ENCODE measurements around the gene BTAF1.

BTAF1 gene

GRCh38 chr10:91980319-91980718, 56.7 kb downstream of the BTAF1 start:
- no peak overlapping the region for H3K27ac ChIP-seq
- TF ChIP-seq, protein P1, sequence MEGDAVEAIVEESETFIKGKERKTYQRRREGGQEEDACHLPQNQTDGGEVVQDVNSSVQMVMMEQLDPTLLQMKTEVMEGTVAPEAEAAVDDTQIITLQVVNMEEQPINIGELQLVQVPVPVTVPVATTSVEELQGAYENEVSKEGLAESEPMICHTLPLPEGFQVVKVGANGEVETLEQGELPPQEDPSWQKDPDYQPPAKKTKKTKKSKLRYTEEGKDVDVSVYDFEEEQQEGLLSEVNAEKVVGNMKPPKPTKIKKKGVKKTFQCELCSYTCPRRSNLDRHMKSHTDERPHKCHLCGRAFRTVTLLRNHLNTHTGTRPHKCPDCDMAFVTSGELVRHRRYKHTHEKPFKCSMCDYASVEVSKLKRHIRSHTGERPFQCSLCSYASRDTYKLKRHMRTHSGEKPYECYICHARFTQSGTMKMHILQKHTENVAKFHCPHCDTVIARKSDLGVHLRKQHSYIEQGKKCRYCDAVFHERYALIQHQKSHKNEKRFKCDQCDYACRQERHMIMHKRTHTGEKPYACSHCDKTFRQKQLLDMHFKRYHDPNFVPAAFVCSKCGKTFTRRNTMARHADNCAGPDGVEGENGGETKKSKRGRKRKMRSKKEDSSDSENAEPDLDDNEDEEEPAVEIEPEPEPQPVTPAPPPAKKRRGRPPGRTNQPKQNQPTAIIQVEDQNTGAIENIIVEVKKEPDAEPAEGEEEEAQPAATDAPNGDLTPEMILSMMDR (IDR thresholded peaks at IDR 0.05) = no peak
- TF ChIP-seq ZFX (IDR thresholded peaks at IDR 0.05; ENCODE audit: borderline replicate concordance) = no peak

GRCh38 chr10:91983416-91983815, 59.8 kb downstream of the BTAF1 start:
- TF ChIP-seq ZFX (IDR thresholded peaks at IDR 0.05; ENCODE audit: borderline replicate concordance) = no peak
- TF ChIP-seq, protein P1 (IDR thresholded peaks at IDR 0.05) = no peak
- H3K27ac ChIP-seq = no peak overlapping the region

DNA sequence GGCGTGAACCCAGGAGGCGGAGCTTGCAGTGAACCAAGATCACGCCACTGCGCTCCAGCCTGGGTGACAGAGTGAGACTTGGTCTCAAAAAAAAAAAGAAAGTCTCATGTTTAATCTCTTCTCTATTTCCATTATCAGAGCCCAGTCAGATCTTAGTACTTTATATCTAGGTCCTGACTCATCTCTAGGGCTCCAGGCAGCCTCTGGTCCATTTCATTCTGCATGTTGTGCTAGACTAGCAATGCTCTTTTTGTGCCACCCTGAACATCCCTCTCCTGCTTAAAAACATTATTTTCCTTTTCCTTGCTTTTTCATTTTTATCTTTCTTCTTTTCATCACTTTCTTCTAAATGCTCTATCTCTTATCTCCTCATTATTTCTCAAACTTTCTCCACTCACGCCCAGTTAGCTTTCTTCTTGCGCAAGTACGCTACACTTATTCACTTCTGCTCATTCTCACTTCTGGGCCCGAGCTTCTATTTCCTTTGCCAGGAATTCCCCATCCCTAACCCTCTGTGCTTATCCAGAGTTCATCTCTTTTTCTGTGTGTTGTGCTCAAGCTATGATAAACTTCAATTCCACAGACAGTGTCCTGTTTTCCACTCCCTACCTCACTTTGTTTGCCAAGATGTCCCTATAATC, 63.9 kb downstream of the BTAF1 start:
- no peak overlapping the region for H3K27ac ChIP-seq
- TF ChIP-seq, protein P1 (IDR thresholded peaks at IDR 0.05) = no peak
- TF ChIP-seq ZFX (IDR thresholded peaks at IDR 0.05; ENCODE audit: borderline replicate concordance) = no peak

DNA sequence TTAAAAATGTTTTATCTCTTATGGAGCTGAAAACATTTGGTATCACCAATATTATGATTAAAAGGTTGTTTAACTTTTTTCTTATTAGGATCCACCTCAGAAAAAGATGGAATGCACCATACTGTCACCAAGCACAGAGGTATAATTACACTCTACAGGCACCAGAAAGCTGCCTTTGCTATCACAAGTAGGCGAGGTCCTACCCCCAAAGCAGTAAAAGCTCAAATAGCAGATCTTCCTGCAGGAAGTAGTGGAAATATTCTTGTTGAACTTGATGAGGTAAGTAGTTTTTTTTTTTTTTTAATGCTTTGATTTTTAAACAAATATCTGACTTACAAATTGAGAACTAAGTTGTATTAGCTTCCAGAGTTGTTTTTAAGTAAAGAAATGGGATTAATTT, 68.5 kb downstream of the BTAF1 start:
- no peak overlapping the region for H3K27ac ChIP-seq
- no peak for TF ChIP-seq ZFX (IDR thresholded peaks at IDR 0.05; ENCODE audit: borderline replicate concordance)
- TF ChIP-seq, protein P1 (IDR thresholded peaks at IDR 0.05) = no peak

GRCh38 chr10:91996266-91996665, 72.7 kb downstream of the BTAF1 start:
- H3K27ac ChIP-seq = no peak overlapping the region
- TF ChIP-seq, protein P1 (IDR thresholded peaks at IDR 0.05) = no peak
- no peak for TF ChIP-seq ZFX (IDR thresholded peaks at IDR 0.05; ENCODE audit: borderline replicate concordance)

DNA sequence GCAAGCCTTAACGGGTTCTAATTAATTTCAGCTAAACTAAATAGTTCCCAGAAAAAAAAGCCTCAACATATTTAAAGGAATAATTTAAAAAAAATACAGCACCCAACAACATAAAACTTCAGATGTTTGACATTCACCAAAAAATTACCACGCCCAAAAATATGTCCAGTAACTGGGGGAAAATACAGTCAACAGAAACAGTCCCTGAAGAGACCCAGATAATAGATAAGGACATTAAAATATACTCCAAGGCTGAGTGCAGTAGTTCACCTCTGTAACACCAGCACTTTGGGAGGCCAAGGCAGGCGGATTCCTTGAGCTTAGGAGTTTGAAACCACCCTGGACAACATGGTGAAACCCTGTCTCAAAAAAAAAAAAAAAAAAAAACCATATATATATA, 78.0 kb downstream of the BTAF1 start:
- H3K27ac ChIP-seq = no peak overlapping the region
- TF ChIP-seq ZFX (IDR thresholded peaks at IDR 0.05; ENCODE audit: borderline replicate concordance) = no peak
- TF ChIP-seq, protein P1 (IDR thresholded peaks at IDR 0.05) = no peak

DNA sequence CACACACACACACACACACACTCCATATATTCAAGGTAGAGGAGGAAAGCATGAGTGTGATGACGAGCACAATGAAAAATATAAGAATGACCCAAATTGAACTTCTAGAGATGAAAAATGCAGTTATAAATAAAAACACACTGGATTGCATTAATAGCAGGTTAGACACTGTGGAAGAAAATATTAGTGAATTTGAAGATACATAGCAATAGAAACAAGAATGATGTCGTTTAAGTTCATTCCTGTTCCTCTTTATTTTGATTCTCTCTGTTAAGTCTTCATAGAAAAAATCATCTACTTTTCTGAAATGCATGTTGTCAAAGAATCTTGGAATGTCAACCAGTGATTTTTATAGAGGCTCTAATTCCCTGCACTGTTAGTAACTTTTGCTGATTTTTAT, 78.4 kb downstream of the BTAF1 start:
- TF ChIP-seq, protein P1 (IDR thresholded peaks at IDR 0.05) = no peak
- TF ChIP-seq ZFX (IDR thresholded peaks at IDR 0.05; ENCODE audit: borderline replicate concordance) = no peak
- H3K27ac ChIP-seq = no peak overlapping the region

Measured in 22Rv1 (cell line).